GM18861 (cell line): Measurements from ENCODE around the gene REC114.

Experiments used
- ATAC-seq: cut with Tn5 transposase; IDR thresholded peaks from one replicate; pipeline ENCODE4 v1.9.1; 2021; ENCODE audit not compliant: unreplicated experiment

The REC114 gene

GRCh38 chr15:73601451-73602445 lies 158.8 kb downstream of the REC114 start:
- ATAC-seq, result no peak

- no peak for ATAC-seq
These were observed 159.5 kb downstream of the REC114 start for GRCh38 chr15:73602446-73602843.

GRCh38 chr15:73602992-73603391 lies 160.0 kb downstream of the REC114 start:
- no peak for ATAC-seq

- no peak for ATAC-seq
These were observed 161.5 kb downstream of the REC114 start for GRCh38 chr15:73604477-73604876.

GRCh38 chr15:73605759-73606436 lies 162.9 kb downstream of the REC114 start:
- ATAC-seq, result no peak

GRCh38 chr15:73607405-73607804 lies 164.4 kb downstream of the REC114 start:
- ATAC-seq, result no peak

- no peak for ATAC-seq
These were observed 164.9 kb downstream of the REC114 start for GRCh38 chr15:73607843-73608242.

- ATAC-seq, result no peak
These were observed 165.5 kb downstream of the REC114 start for GRCh38 chr15:73608475-73608874.

GRCh38 chr15:73608941-73609340 lies 166.0 kb downstream of the REC114 start:
- ATAC-seq, result no peak
